Measurements from ENCODE around the gene SREK1IP1.

SREK1IP1 gene

GRCh38 chr5:64685866-64686265 is 82.6 kb downstream of the SREK1IP1 start:
- DNase-seq (ENCODE audit: low spot score) = no peak

GRCh38 chr5:64682608-64683007 is 85.9 kb downstream of the SREK1IP1 start:
- DNase-seq (ENCODE audit: low spot score) = peak; percentile 34

GRCh38 chr5:64680289-64680688 is 88.2 kb downstream of the SREK1IP1 start:
- peak; percentile 37 for DNase-seq (ENCODE audit: low spot score)

- DNase-seq (ENCODE audit: low spot score) = no peak
Measured at GRCh38 chr5:64678374-64678773, 90.1 kb downstream of the SREK1IP1 start.

GRCh38 chr5:64671678-64672077 is 96.8 kb downstream of the SREK1IP1 start:
- no peak for DNase-seq (ENCODE audit: low spot score)

- DNase-seq (ENCODE audit: low spot score) = no peak
Measured at GRCh38 chr5:64670277-64670676, 98.2 kb downstream of the SREK1IP1 start.

Data from iPS-NIHi11 (cell line).